ENCODE results near the gene C4orf50.

The C4orf50 gene

GRCh38 chr4:6020613-6021012, 2.4 kb upstream of the C4orf50 start:
- no peak for DNase-seq
- Histone ChIP-seq H3K36me3 (replicated peaks) (no peaks in the 10 kb centered on the region), H3K27me3 (replicated peaks) (no peaks in the 10 kb centered on the region), H3K4me3 (ENCODE audit: low read depth, low read length) (no peak overlapping the region), H3K27ac (no peak overlapping the region)
- in situ Hi-C loops (cut with HindIII; ENCODE audit: low pct_ligation_motif_present, low sequenced_read_pairs): no loop called here
- no peak for TF ChIP-seq CTCF (IDR thresholded peaks at IDR 0.05; ENCODE audit: low read depth, low read length, missing control alignments)

- Histone ChIP-seq H3K36me3 (replicated peaks) (no peaks in the 10 kb centered on the region), H3K27ac (no peak overlapping the region), H3K4me3 (ENCODE audit: low read depth, low read length) (no peak overlapping the region), H3K27me3 (replicated peaks) (no peaks in the 10 kb centered on the region)
- DNase-seq: peak; percentile 53
- peak; percentile 77 for TF ChIP-seq CTCF (IDR thresholded peaks at IDR 0.05; ENCODE audit: low read depth, low read length, missing control alignments)
- in situ Hi-C loops (cut with HindIII; ENCODE audit: low pct_ligation_motif_present, low sequenced_read_pairs): no loop called here
These were observed 1.4 kb upstream of the C4orf50 start for GRCh38 chr4:6019316-6020263.

DNA sequence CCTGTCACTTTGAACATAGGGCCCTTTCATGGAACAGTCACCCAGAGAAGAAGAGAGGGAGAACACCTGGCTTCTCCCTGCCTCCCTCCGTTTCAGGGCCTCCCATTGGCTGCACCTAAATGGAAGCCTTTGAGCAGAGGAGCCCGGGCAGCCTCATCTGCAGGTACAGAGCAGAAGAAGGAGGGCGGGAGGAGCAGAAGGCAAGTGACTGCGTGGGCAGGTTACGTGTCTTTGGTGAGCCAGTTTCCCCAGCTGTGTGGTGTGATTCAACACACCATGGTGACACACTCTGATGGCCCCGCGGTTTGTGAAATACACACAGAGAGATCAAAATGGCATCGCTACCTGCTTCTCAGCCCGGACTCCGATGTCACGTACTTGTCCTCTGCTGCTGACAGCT, 431 bp downstream of the C4orf50 start:
- H3K36me3 ChIP-seq (replicated peaks): no peaks in the 10 kb centered on the region
- no peak for DNase-seq
- in situ Hi-C loops (cut with HindIII; ENCODE audit: low pct_ligation_motif_present, low sequenced_read_pairs): no loop called here
- no peak overlapping the region for H3K27ac ChIP-seq
- TF ChIP-seq CTCF (IDR thresholded peaks at IDR 0.05; ENCODE audit: low read depth, low read length, missing control alignments): no peak
- H3K4me3 ChIP-seq (ENCODE audit: low read depth, low read length): no peak overlapping the region
- H3K27me3 ChIP-seq (replicated peaks): no peaks in the 10 kb centered on the region

DNA sequence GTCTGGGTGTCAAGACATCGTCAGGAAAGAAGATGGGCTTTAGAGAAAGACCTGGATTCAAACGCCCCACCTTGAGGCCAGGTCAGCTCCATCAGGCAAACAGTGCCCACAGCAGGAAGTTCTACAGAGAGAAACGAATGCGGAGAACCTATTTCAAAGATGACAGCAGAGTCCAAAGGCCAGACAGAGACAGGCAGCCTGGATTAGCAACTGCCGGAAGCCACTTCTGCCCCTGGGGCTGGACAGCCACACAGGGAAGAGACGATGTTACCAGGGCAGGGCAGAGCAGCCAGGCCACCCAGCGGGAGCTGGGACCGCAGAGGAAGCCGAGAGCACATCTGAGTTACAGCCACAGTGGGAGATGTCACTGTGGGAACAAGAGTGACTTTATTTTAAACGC, 1.2 kb downstream of the C4orf50 start:
- H3K36me3 ChIP-seq (replicated peaks): no peaks in the 10 kb centered on the region
- no peak for TF ChIP-seq CTCF (IDR thresholded peaks at IDR 0.05; ENCODE audit: low read depth, low read length, missing control alignments)
- H3K27me3 ChIP-seq (replicated peaks): no peaks in the 10 kb centered on the region
- no peak overlapping the region for H3K4me3 ChIP-seq (ENCODE audit: low read depth, low read length)
- DNase-seq: no peak
- in situ Hi-C loops (cut with HindIII; ENCODE audit: low pct_ligation_motif_present, low sequenced_read_pairs): no loop called here
- no peak overlapping the region for H3K27ac ChIP-seq

DNA sequence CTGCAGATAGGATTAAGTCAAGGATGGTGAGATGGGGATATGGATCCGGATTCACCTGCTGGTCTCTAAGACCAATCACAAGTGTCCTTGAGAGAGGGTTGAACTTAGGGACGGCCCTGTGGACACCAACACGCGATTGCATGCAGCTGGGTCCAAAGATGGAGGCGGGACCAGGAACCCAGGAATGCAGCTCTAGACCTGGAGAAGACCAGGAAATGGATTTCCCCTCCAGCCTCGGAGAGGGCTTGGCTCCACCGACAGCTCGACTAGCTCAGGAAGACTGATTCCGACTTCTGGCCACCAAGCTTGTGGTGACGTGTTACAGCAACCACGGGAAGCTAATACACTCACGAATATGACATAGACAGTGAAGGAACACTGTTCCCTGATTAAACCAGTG, 4.7 kb downstream of the C4orf50 start:
- in situ Hi-C loops (cut with HindIII; ENCODE audit: low pct_ligation_motif_present, low sequenced_read_pairs): no loop called here
- no peak for TF ChIP-seq CTCF (IDR thresholded peaks at IDR 0.05; ENCODE audit: low read depth, low read length, missing control alignments)

More for the DNA sequence above, 4.7 kb downstream of the C4orf50 start:
- Histone ChIP-seq H3K27ac (no peak overlapping the region), H3K4me3 (ENCODE audit: low read depth, low read length) (no peak overlapping the region), H3K27me3 (replicated peaks) (peaks cover 2% of the 10 kb centered on the region), H3K36me3 (replicated peaks) (no peaks in the 10 kb centered on the region)
- DNase-seq: no peak
